Gastroesophageal sphincter (tissue), 3 donors: ENCODE data around the gene RAB35.

Source experiments
- CTCF ChIP-seq, 4 experiments: fragments of 200-600 bp in 2 of 4; fragments of 450-650 bp in 2 of 4; sonication (generic) in 1 of 4; IDR thresholded peaks; one replicate each; pipeline ENCODE4 v1.5.1; 2017 to 2019; ENCODE audit warnings: antibody characterized with exemption in 4 of 4, mild to moderate bottlenecking in 2 of 4, moderate library complexity in 2 of 4
- EP300 ChIP-seq: sonication (generic); formaldehyde crosslinking; IDR thresholded peaks from one replicate; pipeline ENCODE4 v1.6.1; 2017; ENCODE audit warnings: antibody characterized with exemption, mild to moderate bottlenecking
- POLR2A ChIP-seq, 2 donors: fragments of 450-650 bp; IDR thresholded peaks; one replicate each; pipeline ENCODE4 v1.6.1; 2017; ENCODE audit warnings: antibody characterized with exemption in 2 of 2, mild to moderate bottlenecking in 2 of 2, moderate library complexity in 1 of 2
- POLR2AphosphoS5 ChIP-seq: sonication (generic); formaldehyde crosslinking; IDR thresholded peaks from one replicate; pipeline ENCODE4 v1.6.1; 2017; ENCODE audit warnings: antibody characterized with exemption

GRCh38 chr12:120141336-120141735 lies 24.8 kb upstream of the RAB35 start:
- TF ChIP-seq CTCF (IDR thresholded peaks at IDR 0.05) (no peak), POLR2AphosphoS5 (no peak), EP300 (no peak), POLR2A (IDR thresholded peaks at IDR 0.05) (no peak)
